ENCODE data around the gene SOX18. TPM values are rescaled to one million over a fixed set of nuclear protein-coding genes. Genes with fewer than 3 reads are reported as not detected.

The SOX18 gene
- polyA plus RNA-seq, 3 donors = not detected

DNA sequence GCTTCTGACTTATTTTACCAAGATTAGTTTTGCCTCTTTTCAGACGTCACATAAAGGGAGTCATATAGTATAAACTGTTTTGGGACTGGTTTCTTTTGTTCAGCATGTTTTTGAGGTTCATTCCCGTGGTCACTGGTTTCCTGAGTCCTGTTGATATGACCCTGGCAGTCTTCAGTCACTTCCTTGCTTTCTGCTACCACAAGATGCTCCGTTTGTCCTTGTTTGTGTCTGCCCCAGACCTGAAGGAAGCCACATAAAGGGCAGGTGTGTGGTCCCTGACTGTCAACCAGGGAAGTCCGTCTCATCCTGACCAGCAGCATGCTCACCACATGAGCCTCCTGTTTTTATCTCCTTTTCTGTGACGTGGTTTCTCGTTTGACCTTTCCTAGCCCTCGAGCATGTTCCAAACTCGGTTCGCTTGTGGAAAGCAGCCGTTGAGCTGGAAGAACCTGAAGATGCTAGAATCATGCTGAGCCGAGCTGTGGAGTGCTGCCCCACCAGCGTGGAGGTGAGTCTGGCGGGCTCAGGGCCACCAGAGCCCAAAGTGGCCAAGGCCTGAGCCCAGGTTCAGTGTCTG is 39.5 kb downstream of the SOX18 start:
- H3K4me2 ChIP-seq (replicated peaks; ENCODE audit: extremely low read depth, low read length, poor library complexity, severe bottlenecking) = no peak overlapping the region
- no peaks in the 10 kb centered on the region for H3K4me1 ChIP-seq (ENCODE audit: control insufficient read depth in 1 of 2, insufficient read depth in 2 of 2, low read length in 2 of 2)
- Mint-ChIP-seq H3K4me1 (peaks cover 2% of the 10 kb centered on the region), H3K4me3 (no peak overlapping the region), H3K27me3 (ENCODE audit: low read depth in 3 of 3) (peaks cover 0 to 4% (median 0%) of the 10 kb centered on the region in 3 donors), H3K9me3 (peaks cover 7 to 19% (median 10%) of the 10 kb centered on the region in 7 donors), H3K27ac (no peak overlapping the region), H3K36me3 (peaks cover 66 to 83% of the 10 kb centered on the region in 2 donors)
- intact Hi-C loops (cut with micrococcal nuclease) = no loop called here
- 81% methylated on average over 12 of the region's 13 CpGs for WGBS (ENCODE audit: insufficient coverage)
- no peak overlapping the region for H3K9ac ChIP-seq (ENCODE audit: insufficient read depth, low read length, poor library complexity, severe bottlenecking)
- peaks cover 67 to 89% of the 10 kb centered on the region in 2 donors for H3K36me3 ChIP-seq (replicated peaks in 1 of 2; ENCODE audit: control insufficient read depth in 1 of 2, insufficient read depth in 2 of 2, low read length in 2 of 2)
- no peaks in the 10 kb centered on the region for H3K79me2 ChIP-seq (ENCODE audit: insufficient read depth, low read length)
- H2AFZ ChIP-seq (ENCODE audit: insufficient read depth, low read depth, low read length, poor library complexity, severe bottlenecking) = no peak overlapping the region
- H3K4me3 ChIP-seq (replicated peaks in 1 of 3; ENCODE audit: low read depth in 2 of 3, low read length in 3 of 3) = no peak overlapping the region
- no peak for DNase-seq
- peaks cover 31% of the 10 kb centered on the region for H4K20me1 ChIP-seq (ENCODE audit: insufficient read depth, low read length)
- TF ChIP-seq, protein P1, sequence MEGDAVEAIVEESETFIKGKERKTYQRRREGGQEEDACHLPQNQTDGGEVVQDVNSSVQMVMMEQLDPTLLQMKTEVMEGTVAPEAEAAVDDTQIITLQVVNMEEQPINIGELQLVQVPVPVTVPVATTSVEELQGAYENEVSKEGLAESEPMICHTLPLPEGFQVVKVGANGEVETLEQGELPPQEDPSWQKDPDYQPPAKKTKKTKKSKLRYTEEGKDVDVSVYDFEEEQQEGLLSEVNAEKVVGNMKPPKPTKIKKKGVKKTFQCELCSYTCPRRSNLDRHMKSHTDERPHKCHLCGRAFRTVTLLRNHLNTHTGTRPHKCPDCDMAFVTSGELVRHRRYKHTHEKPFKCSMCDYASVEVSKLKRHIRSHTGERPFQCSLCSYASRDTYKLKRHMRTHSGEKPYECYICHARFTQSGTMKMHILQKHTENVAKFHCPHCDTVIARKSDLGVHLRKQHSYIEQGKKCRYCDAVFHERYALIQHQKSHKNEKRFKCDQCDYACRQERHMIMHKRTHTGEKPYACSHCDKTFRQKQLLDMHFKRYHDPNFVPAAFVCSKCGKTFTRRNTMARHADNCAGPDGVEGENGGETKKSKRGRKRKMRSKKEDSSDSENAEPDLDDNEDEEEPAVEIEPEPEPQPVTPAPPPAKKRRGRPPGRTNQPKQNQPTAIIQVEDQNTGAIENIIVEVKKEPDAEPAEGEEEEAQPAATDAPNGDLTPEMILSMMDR (IDR thresholded peaks at IDR 0.05) = no peak
- H3K27me3 ChIP-seq (ENCODE audit: control insufficient read depth in 2 of 2, insufficient read depth in 2 of 2, low read length in 2 of 2) = no peaks in the 10 kb centered on the region
- H3K9me3 ChIP-seq (replicated peaks in 1 of 2; ENCODE audit: control insufficient read depth in 1 of 2, insufficient read depth in 1 of 2, low read length in 2 of 2) = peaks cover 0 to 7% of the 10 kb centered on the region in 2 donors
- no peak overlapping the region for H3K27ac ChIP-seq (ENCODE audit: low read depth in 1 of 2, low read length in 2 of 2)

DNA sequence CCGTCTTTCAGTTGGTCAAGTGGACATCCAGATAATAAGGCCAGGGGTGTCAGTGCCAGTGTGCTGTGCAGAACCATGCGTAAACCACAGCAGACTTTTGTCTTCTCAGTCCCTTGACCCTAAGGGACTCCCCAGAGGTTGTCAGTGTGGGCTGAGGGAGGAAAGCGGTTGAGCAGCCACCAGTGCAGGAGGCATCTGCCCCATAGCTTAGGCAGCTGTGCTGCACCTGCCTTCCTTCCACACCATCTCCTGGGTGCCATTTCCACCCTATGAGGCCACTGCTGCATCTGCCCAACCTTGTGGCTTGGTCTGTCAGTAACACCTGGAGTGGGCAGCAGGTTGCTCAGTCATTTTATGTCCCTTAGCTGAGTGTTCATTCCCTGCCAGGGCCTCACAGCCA is 42.5 kb downstream of the SOX18 start:
- 100% methylated on average over 1 of the region's 3 CpGs for WGBS (ENCODE audit: insufficient coverage)
- H3K27ac Mint-ChIP-seq = peak overlapping the region in 1 of 7 donors; percentile 50
- peaks cover 71 to 93% of the 10 kb centered on the region in 2 donors for H3K36me3 Mint-ChIP-seq

More for the DNA sequence above, 42.5 kb downstream of the SOX18 start:
- H3K9me3 Mint-ChIP-seq = peaks cover 7 to 19% (median 10%) of the 10 kb centered on the region in 7 donors
- TF ChIP-seq, protein P1 (IDR thresholded peaks at IDR 0.05) = no peak
- H3K9me3 ChIP-seq (replicated peaks in 1 of 2; ENCODE audit: control insufficient read depth in 1 of 2, insufficient read depth in 1 of 2, low read length in 2 of 2) = peaks cover 0 to 7% of the 10 kb centered on the region in 2 donors
- H3K4me1 ChIP-seq (ENCODE audit: control insufficient read depth in 1 of 2, insufficient read depth in 2 of 2, low read length in 2 of 2) = no peaks in the 10 kb centered on the region
- no peak overlapping the region for H3K4me2 ChIP-seq (replicated peaks; ENCODE audit: extremely low read depth, low read length, poor library complexity, severe bottlenecking)
- no peak overlapping the region for H3K4me3 Mint-ChIP-seq
- H3K36me3 ChIP-seq (replicated peaks in 1 of 2; ENCODE audit: control insufficient read depth in 1 of 2, insufficient read depth in 2 of 2, low read length in 2 of 2) = peaks cover 73 to 96% of the 10 kb centered on the region in 2 donors
- no peaks in the 10 kb centered on the region for H3K27me3 ChIP-seq (ENCODE audit: control insufficient read depth in 2 of 2, insufficient read depth in 2 of 2, low read length in 2 of 2)
- no peak overlapping the region for H3K9ac ChIP-seq (ENCODE audit: insufficient read depth, low read length, poor library complexity, severe bottlenecking)
- H4K20me1 ChIP-seq (ENCODE audit: insufficient read depth, low read length) = peaks cover 42% of the 10 kb centered on the region
- no peak overlapping the region for H3K4me3 ChIP-seq (replicated peaks in 1 of 3; ENCODE audit: low read depth in 2 of 3, low read length in 3 of 3)
- peaks cover 0 to 4% (median 0%) of the 10 kb centered on the region in 3 donors for H3K27me3 Mint-ChIP-seq (ENCODE audit: low read depth in 3 of 3)
- DNase-seq = no peak
- H3K4me1 Mint-ChIP-seq = no peaks in the 10 kb centered on the region
- no peaks in the 10 kb centered on the region for H3K79me2 ChIP-seq (ENCODE audit: insufficient read depth, low read length)
- intact Hi-C loops (cut with micrococcal nuclease) = no loop called here
- no peak overlapping the region for H3K27ac ChIP-seq (ENCODE audit: low read depth in 1 of 2, low read length in 2 of 2)
- no peak overlapping the region for H2AFZ ChIP-seq (ENCODE audit: insufficient read depth, low read depth, low read length, poor library complexity, severe bottlenecking)

Measured in CD14-positive monocyte (primary cell).